LNCAP (cell line): ENCODE results near the gene CCDC188.

Source experiments
- TF ChIP-seq, protein P1 (sequence below): fragments of 450-650 bp; IDR thresholded peaks from 2 replicates; pipeline ENCODE4 v1.5.1; 2017; ENCODE audit warnings: mild to moderate bottlenecking

CCDC188 gene

DNA sequence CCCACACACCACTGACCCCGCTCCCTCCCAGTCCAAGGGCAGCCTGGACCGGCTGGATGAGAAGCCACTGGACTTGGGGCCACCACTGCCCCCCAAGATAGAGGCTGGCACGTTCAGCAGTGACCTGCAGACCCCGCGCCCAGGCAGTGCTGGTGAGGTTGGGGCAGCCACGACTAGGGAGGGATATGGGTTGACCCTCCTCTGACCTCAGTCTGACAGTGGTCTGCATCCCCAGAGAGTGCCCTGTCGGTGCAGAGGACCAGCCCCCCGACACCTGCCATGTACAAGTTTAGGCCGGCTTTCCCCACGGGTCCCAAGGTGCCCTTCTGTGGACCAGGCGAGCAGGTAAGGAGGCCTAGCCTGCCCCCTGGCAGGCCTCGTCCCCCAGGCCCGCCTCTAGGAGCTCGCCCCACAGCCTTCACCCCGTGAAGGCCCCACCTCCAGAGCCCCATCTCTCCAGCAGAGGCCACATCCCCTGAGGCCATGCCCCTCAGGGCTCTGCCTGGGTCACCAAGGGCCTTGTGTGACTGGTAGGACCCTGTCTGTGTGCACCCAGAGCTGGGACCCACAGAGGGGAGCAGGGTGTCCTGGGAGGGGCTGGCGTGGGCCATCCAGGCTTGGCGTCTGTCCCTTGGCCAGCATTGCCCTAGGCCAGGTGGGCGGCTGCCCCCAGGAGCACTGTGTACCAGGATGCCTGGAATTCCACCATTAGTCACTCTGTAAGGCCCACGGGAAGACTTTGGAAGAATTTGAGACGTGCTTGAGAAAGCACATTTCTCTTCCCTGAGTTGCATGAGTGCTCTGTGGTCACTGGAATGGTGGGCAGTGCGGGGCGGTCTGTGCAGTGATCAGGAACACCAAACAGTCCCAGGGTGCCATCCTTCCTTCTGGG, 9.4 kb downstream of the CCDC188 start:
- TF ChIP-seq, protein P1, sequence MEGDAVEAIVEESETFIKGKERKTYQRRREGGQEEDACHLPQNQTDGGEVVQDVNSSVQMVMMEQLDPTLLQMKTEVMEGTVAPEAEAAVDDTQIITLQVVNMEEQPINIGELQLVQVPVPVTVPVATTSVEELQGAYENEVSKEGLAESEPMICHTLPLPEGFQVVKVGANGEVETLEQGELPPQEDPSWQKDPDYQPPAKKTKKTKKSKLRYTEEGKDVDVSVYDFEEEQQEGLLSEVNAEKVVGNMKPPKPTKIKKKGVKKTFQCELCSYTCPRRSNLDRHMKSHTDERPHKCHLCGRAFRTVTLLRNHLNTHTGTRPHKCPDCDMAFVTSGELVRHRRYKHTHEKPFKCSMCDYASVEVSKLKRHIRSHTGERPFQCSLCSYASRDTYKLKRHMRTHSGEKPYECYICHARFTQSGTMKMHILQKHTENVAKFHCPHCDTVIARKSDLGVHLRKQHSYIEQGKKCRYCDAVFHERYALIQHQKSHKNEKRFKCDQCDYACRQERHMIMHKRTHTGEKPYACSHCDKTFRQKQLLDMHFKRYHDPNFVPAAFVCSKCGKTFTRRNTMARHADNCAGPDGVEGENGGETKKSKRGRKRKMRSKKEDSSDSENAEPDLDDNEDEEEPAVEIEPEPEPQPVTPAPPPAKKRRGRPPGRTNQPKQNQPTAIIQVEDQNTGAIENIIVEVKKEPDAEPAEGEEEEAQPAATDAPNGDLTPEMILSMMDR: no peak

GRCh38 chr22:20140521-20140964, 10.3 kb downstream of the CCDC188 start:
- TF ChIP-seq, protein P1: no peak

DNA sequence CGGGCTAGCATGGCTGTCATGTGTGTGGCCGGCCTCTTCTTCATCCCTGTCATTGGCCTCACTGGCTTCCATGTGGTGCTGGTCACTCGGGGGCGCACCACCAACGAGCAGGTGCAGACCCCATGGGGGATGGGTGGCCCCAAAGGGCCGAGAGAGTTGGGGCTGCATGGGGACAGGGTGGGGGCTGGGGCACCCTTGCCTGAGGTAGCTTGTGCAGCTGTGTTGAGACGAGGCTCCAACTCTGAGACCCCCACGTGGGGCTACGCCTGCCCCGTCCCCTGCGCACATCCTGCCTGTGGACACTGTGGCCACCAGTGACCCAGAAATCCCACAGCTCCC, 10.8 kb downstream of the CCDC188 start:
- TF ChIP-seq, protein P1: no peak

DNA sequence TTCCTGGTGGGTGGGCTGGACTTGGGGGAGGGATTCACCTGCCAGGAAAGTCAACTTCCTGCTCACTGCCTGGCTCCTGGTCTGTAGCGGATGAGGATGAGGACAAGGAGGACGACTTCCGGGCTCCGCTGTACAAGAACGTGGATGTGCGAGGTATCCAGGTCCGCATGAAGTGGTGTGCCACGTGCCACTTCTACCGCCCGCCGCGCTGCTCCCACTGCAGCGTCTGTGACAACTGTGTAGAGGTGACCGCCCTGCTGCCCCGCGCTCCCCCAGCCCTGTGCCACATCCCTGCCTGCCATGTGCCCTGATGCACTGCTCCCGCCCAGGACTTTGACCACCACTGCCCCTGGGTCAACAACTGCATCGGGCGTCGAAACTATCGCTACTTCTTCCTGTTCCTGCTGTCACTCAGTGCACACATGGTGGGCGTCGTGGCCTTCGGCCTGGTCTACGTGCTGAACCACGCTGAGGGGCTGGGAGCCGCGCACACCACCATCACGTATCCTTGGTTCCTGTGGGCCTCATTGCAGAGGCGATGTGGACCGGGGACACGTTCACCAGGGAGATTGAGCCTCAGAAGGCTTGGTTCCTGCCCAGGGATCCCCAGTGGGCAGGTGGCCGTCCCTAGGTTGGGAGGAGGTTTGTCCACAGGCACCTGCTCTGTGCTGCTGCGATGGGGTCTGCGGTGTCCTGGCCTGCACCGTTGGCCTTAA, 11.3 kb downstream of the CCDC188 start:
- TF ChIP-seq, protein P1: no peak

GRCh38 chr22:20138868-20139267, 12.0 kb downstream of the CCDC188 start:
- TF ChIP-seq, protein P1: no peak

DNA sequence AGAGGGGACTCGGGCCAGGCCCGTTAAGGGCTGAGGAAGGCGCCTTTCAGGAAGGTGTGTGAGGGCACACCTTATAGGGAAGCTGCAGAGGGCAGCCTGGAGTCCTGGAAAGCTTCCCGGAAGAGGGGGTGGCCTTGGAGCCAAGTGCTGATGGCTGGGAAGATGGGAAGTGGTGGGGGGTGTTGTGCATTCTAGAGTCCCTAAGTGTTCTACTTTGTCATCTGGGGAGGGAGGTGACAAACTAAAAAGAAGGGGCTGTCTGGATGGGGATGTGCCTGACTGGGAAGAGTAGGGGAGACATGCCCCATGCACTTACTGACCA, 12.5 kb downstream of the CCDC188 start:
- TF ChIP-seq, protein P1: peak; percentile 17; the same call in 1 of the 2 replicates

GRCh38 chr22:20137671-20138416, 13.0 kb downstream of the CCDC188 start:
- TF ChIP-seq, protein P1: no peak
